ENCODE data around the gene SLC38A8. TPM values are rescaled to one million over a fixed set of nuclear protein-coding genes. Genes with fewer than 3 reads are reported as not detected.

Gene SLC38A8
- total RNA-seq, 1 experiment from 2014 or later: not detected

GRCh38 chr16:84049403-84050060 lies 6.9 kb upstream of the SLC38A8 start:
- DNase-seq (ENCODE audit: low read depth): no peak

- no peak for DNase-seq (ENCODE audit: low read depth)
Observed at GRCh38 chr16:84048871-84049270, 6.3 kb upstream of the SLC38A8 start.

GRCh38 chr16:84048270-84048669 lies 5.7 kb upstream of the SLC38A8 start:
- DNase-seq (ENCODE audit: low read depth): no peak

GRCh38 chr16:84047626-84048025 lies 5.0 kb upstream of the SLC38A8 start:
- no peak for DNase-seq (ENCODE audit: low read depth)

- DNase-seq (ENCODE audit: low read depth): no peak
Observed at GRCh38 chr16:84047206-84047605, 4.6 kb upstream of the SLC38A8 start.

GRCh38 chr16:84045818-84046470 lies 3.3 kb upstream of the SLC38A8 start:
- DNase-seq (ENCODE audit: low read depth): no peak

GRCh38 chr16:84045001-84045817 lies 2.6 kb upstream of the SLC38A8 start:
- no peak for DNase-seq (ENCODE audit: low read depth)

- DNase-seq (ENCODE audit: low read depth): peak; percentile 30
Observed at GRCh38 chr16:84044118-84044488, 1.5 kb upstream of the SLC38A8 start.

- no peak for DNase-seq (ENCODE audit: low read depth)
Observed at GRCh38 chr16:84043486-84044117, 1.0 kb upstream of the SLC38A8 start.

GRCh38 chr16:84042879-84043485 lies 387 bp upstream of the SLC38A8 start:
- no peak for DNase-seq (ENCODE audit: low read depth)

- no peak for DNase-seq (ENCODE audit: low read depth)
Observed at GRCh38 chr16:84041881-84042280, 714 bp downstream of the SLC38A8 start.

GRCh38 chr16:84040823-84041820 lies 1.5 kb downstream of the SLC38A8 start:
- peak; percentile 57 for DNase-seq (ENCODE audit: low read depth)

- no peak for DNase-seq (ENCODE audit: low read depth)
Observed at GRCh38 chr16:84040226-84040822, 2.3 kb downstream of the SLC38A8 start.

GRCh38 chr16:84039696-84040095 lies 2.9 kb downstream of the SLC38A8 start:
- DNase-seq (ENCODE audit: low read depth): no peak

- DNase-seq (ENCODE audit: low read depth): no peak
Observed at GRCh38 chr16:84038469-84038868, 4.1 kb downstream of the SLC38A8 start.

GRCh38 chr16:84036982-84037425 lies 5.6 kb downstream of the SLC38A8 start:
- peak; percentile 22 for DNase-seq (ENCODE audit: low read depth)

GRCh38 chr16:84036131-84036530 lies 6.5 kb downstream of the SLC38A8 start:
- DNase-seq (ENCODE audit: low read depth): no peak

GRCh38 chr16:84034516-84034915 lies 8.1 kb downstream of the SLC38A8 start:
- no peak for DNase-seq (ENCODE audit: low read depth)

- DNase-seq (ENCODE audit: low read depth): no peak
Observed at GRCh38 chr16:84033251-84034195, 9.1 kb downstream of the SLC38A8 start.

Data from Daoy (cell line).